Measurements from ENCODE around the gene FHOD1. TPM values are rescaled to one million over a fixed set of nuclear protein-coding genes. Genes with fewer than 3 reads are reported as not detected.

The FHOD1 gene
- total and polyA plus RNA-seq, 2 of the 4 experiments (the other 2 are of a cell fraction) = 13.8 to 64.0 TPM

GRCh38 chr16:67279296-67280089, 32.2 kb upstream of the FHOD1 start, which contains the start of gene PLEKHG4:
Gene PLEKHG4 (plus strand): TSS chr16:67279532. CDS start chr16:67280045, 513 bp downstream.
- H2BK15ac ChIP-seq (ENCODE audit: low read depth, low read length) = peak within 1 kb of the TSS; percentile 94
- H3K14ac ChIP-seq (replicated peaks; ENCODE audit: low read depth, low read length) = peak within 1 kb of the TSS; percentile 95
- peak within 1 kb of the TSS; percentile 87 for H3K4me2 ChIP-seq (ENCODE audit: low read depth, low read length)
- H2BK120ac ChIP-seq (ENCODE audit: low read depth, low read length) = peak within 1 kb of the TSS; percentile 99
- H3K4me3 ChIP-seq (ENCODE audit: insufficient read depth, low read depth, low read length) = peak within 1 kb of the TSS; percentile 45
- peak within 1 kb of the TSS; percentile 91 for H3K27ac ChIP-seq (ENCODE audit: insufficient read depth, low read length)
- BruUV-seq (replicated peaks) = no TSS peak
- H4K5ac ChIP-seq (ENCODE audit: low read depth, low read length) = peak within 1 kb of the TSS; percentile 62
- CTCF ChIA-PET = no interaction called here
- peak; percentile 66 for DNase-seq
- peak; percentile 73 for ATAC-seq (ENCODE audit: low read depth)
- H3K9me3 ChIP-seq (ENCODE audit: control insufficient read depth, insufficient read depth, low read length) = no peaks in the 10 kb centered on the region
- H3K56ac ChIP-seq (ENCODE audit: extremely low read depth, insufficient read depth, low read length) = peak within 1 kb of the TSS; percentile 92
- peak within 1 kb of the TSS; percentile 94 for H2AK9ac ChIP-seq (replicated peaks; ENCODE audit: low read depth, low read length, poor library complexity)
- dilution Hi-C loops (cut with HindIII; ENCODE audit: low sequenced_read_pairs, unreplicated experiment) = no loop called here
- peak within 1 kb of the TSS; percentile 92 for H2AFZ ChIP-seq (replicated peaks; ENCODE audit: low read length, poor library complexity)
- H4K8ac ChIP-seq (ENCODE audit: low read depth in 2 of 2, low read length in 2 of 2) = peak within 1 kb of the TSS; percentile 79 to 92
- peak within 1 kb of the TSS; percentile 82 for H3K9ac ChIP-seq (ENCODE audit: low read depth, low read length)
- H2BK20ac ChIP-seq (ENCODE audit: low read depth, low read length) = peak within 1 kb of the TSS; percentile 99
- peak; percentile 68 for TF ChIP-seq SMC3 (IDR thresholded peaks at IDR 0.05; ENCODE audit: low read depth, low read length)
- TF ChIP-seq CTCF (conservative IDR thresholded peaks at IDR 0.05; ENCODE audit: low read depth, low read length) = peak; percentile 88
- peak; percentile 67 for TF ChIP-seq BHLHE40 (IDR thresholded peaks at IDR 0.05; ENCODE audit: low read depth, low read length)
- TF ChIP-seq MAZ (IDR thresholded peaks at IDR 0.05; ENCODE audit: borderline replicate concordance, low read depth, low read length) = peak; percentile 63; the same call in 1 of the 2 replicates
- TF ChIP-seq USF2 (IDR thresholded peaks at IDR 0.05; ENCODE audit: low read depth, low read length) = peak; percentile 61
- no peak for TF ChIP-seq MXI1 (IDR thresholded peaks at IDR 0.05; ENCODE audit: borderline replicate concordance, low read depth, low read length)
- peak; percentile 39 for TF ChIP-seq POLR2A (IDR thresholded peaks at IDR 0.05; ENCODE audit: low read depth, low read length)
- TF ChIP-seq MAFK (IDR thresholded peaks at IDR 0.05; ENCODE audit: low read depth, low read length) = no peak
- TF ChIP-seq RAD21 (IDR thresholded peaks at IDR 0.05; ENCODE audit: low read length) = peak; percentile 75
- in situ Hi-C loops (cut with MboI; ENCODE audit: low sequenced_read_pairs) = no loop called here
- H3K23ac ChIP-seq (ENCODE audit: low read depth, low read length) = peak within 1 kb of the TSS; percentile 89
- H3K36me3 ChIP-seq (ENCODE audit: control insufficient read depth, insufficient read depth, low read length) = 0 out of 2 replicates have a peak, but pooled peaks cover 3% of the 10 kb centered on the region
- POLR2A ChIA-PET (ENCODE audit: unreplicated experiment) = no interaction called here
- peak within 1 kb of the TSS; percentile 95 for H2BK5ac ChIP-seq (ENCODE audit: low read depth, low read length, poor library complexity, severe bottlenecking)
- peaks cover 26% of the 10 kb centered on the region for H3K4me1 ChIP-seq (ENCODE audit: control insufficient read depth, insufficient read depth, low read length)
- WGBS, 2 experiments (ENCODE audit: extremely low coverage in 2 of 2, insufficient read length in 1 of 2) = 29% methylated on average over 23 of the region's 83 CpGs; no CpG with 5 or more reads in 1 of the 2 experiments
- H3K27me3 ChIP-seq (ENCODE audit: control insufficient read depth, insufficient read depth, low read length) = no peaks in the 10 kb centered on the region
- peak within 1 kb of the TSS; percentile 97 for H4K91ac ChIP-seq (ENCODE audit: insufficient read depth, low read depth, low read length)
- peaks cover 29% of the 10 kb centered on the region for H3K9me1 ChIP-seq (ENCODE audit: insufficient read depth, low read length)
- H2AK5ac ChIP-seq (ENCODE audit: low read depth, low read length) = peak within 1 kb of the TSS; percentile 98
- H3K79me1 ChIP-seq (ENCODE audit: low read depth in 1 of 2, low read length in 2 of 2) = peaks cover 13 to 33% of the 10 kb centered on the region in 2 experiments; a peak in 3 of 4 replicates
- H3K18ac ChIP-seq (ENCODE audit: low read depth, low read length) = peak within 1 kb of the TSS; percentile 66
- 0 out of 2 replicates have a peak, but pooled peaks cover 4% of the 10 kb centered on the region for H4K20me1 ChIP-seq (ENCODE audit: insufficient read depth, low read length)
- peak within 1 kb of the TSS; percentile 99 for H3K4ac ChIP-seq (ENCODE audit: low read depth, low read length)
- intact Hi-C loops (cut with micrococcal nuclease) = no loop called here
